Left ventricle myocardium inferior (tissue), 1 donor: Measurements from ENCODE around the gene GFI1. TPM values are rescaled to one million over a fixed set of nuclear protein-coding genes. Genes with fewer than 3 reads are reported as not detected.
"Not testable (repeated sequence)": the region's sequence is repeated elsewhere in the genome, so short reads cannot be mapped to it uniquely, and the experiment has no call there.

Experiments
- DNase-seq: peaks from one replicate; pipeline ENCODE4 v3.0.0-alpha.2; 2020
- H3K27ac ChIP-seq: fragments of 200-600 bp; replicated peaks from 2 replicates; pipeline ENCODE4 v1.8.0; 2021
- H3K27me3 ChIP-seq: fragments of 200-600 bp; 2 replicates; pipeline ENCODE4 v1.8.0; 2021; ENCODE audit warnings: low read depth
- H3K36me3 ChIP-seq: fragments of 200-600 bp; 2 replicates; pipeline ENCODE4 v1.8.0; 2021
- H3K4me1 ChIP-seq: fragments of 200-600 bp; 2 replicates; pipeline ENCODE4 v1.8.0; 2021
- H3K4me3 ChIP-seq: fragments of 200-600 bp; 2 replicates; pipeline ENCODE4 v1.8.0; 2021; ENCODE audit warnings: mild to moderate bottlenecking, moderate library complexity
- H3K9me3 ChIP-seq: fragments of 200-600 bp; replicated peaks from 2 replicates; pipeline ENCODE4 v1.8.0; 2021
- CTCF ChIP-seq: fragments of 200-600 bp; IDR thresholded peaks from 2 replicates; pipeline ENCODE4 v1.8.0; 2021; ENCODE audit warnings: antibody characterized with exemption, mild to moderate bottlenecking, borderline replicate concordance
- intact Hi-C: fragments of 100-400 bp; cut with micrococcal nuclease; formaldehyde crosslinking; loops from one replicate; pipeline ENCODE4 v1.11.0; 2022
- long read RNA-seq: library from polyadenylated mRNA; unstranded; transcript quantifications from one replicate; pipeline ENCODE4 v2.0.0, GENCODE V29; 2021
- total RNA-seq: library from RNA; stranded (reverse); fragmentation: NEBNext Ultra II Directional; extraction: Animal tissue kit (Norgen Biotek cat#: 25700); gene quantifications from one replicate; pipeline ENCODE4 v1.2.1, GENCODE V29; 2021
- donor health status: DM: no; HTN: yes; CAD: no; lungs with severe emphysema.

The GFI1 gene
- total RNA-seq: 0.25 TPM
- long read RNA-seq, partial matches to known transcripts: 0 of 1 reads
- long read RNA-seq, other reads (novel, unspliced or antisense): 0 of 1 reads

- intact Hi-C loops: no loop called here
- Histone ChIP-seq H3K36me3 (no peaks in the 10 kb centered on the region), H3K27ac (no peak within 1 kb of the TSS), H3K4me1 (peaks cover 55% of the 10 kb centered on the region), H3K27me3 (peaks cover 83% of the 10 kb centered on the region), H3K9me3 (no peaks in the 10 kb centered on the region), H3K4me3 (peak within 1 kb of the TSS; percentile 69)
- no peak for TF ChIP-seq CTCF
- DNase-seq: peak; percentile 29
Measured at GRCh38 chr1:92486251-92487077, at the start of gene GFI1. Gene GFI1 (minus strand): TSS chr1:92486925. CDS start chr1:92483487, 3,438 bp downstream.

GRCh38 chr1:92532371-92532770 is 45.6 kb upstream of the GFI1 start:
- H3K9me3 ChIP-seq, H3K27me3 ChIP-seq, H3K36me3 ChIP-seq, DNase-seq, H3K4me3 ChIP-seq, H3K4me1 ChIP-seq, H3K27ac ChIP-seq, intact Hi-C loops: not testable (repeated sequence)

DNA sequence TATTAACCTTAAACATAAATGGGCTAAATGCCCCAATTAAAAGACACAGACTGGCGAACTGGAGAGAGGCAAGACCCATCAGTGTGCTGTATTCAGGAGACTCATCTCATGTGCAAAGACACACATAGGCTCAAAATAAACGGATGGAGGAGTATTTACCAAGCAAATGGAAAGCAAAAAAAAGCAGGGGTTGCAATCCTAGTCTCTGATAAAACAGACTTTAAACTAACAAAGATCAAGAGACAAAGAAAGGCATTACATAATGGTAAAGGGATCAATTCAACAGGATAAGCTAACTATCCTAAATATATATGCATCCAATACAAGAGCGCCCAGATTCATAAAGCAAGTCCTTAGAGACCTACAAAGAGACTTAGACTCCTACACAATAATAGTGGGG is 45.2 kb upstream of the GFI1 start:
- H3K36me3 ChIP-seq, H3K4me3 ChIP-seq, H3K4me1 ChIP-seq, H3K9me3 ChIP-seq, H3K27me3 ChIP-seq, DNase-seq, H3K27ac ChIP-seq, intact Hi-C loops: not testable (repeated sequence)

- H3K9me3 ChIP-seq: no peaks in the 10 kb centered on the region
- TF ChIP-seq CTCF: no peak
- intact Hi-C loops: no loop called here
- H3K27me3 ChIP-seq: no peaks in the 10 kb centered on the region
- H3K4me3 ChIP-seq: no peak overlapping the region
- H3K36me3 ChIP-seq: peaks cover 3% of the 10 kb centered on the region
- H3K27ac ChIP-seq: no peak overlapping the region
- no peaks in the 10 kb centered on the region for H3K4me1 ChIP-seq
- DNase-seq: no peak
Measured at GRCh38 chr1:92527670-92528069, 40.9 kb upstream of the GFI1 start.

DNA sequence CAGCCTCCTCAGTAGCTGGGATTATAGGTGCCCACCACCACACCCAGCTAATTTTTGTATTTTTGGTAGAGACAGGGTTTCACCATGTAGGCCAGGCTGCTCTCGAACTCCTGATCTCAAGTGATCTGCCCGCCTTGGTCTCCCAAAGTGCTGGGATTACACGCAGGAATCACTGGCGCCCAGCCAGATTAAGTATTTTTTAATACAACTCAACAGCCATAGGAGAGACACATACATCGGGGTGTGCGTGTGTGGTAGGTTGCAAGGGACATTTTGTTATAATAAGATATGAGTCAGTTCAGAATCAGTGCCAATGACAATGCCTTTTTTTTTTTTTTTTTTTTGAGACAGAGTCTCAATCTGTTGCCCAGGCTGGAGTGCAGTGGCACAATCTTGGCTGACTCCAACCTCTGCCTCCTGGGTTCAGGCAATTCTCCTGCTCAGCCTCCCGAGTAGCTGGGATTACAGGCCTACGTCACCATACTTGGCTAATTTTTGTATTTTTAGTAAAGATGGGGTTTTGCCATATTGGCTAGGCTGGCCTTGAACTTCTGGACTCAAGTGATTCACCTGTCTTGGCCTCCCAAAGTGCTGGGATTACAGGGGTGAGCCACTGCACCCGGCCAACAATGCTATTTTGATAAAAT is 38.3 kb upstream of the GFI1 start:
- H3K27me3 ChIP-seq, DNase-seq, H3K36me3 ChIP-seq, H3K4me3 ChIP-seq, intact Hi-C loops, H3K4me1 ChIP-seq, H3K9me3 ChIP-seq, H3K27ac ChIP-seq: not testable (repeated sequence)

GRCh38 chr1:92519043-92519442 is 32.3 kb upstream of the GFI1 start:
- Histone ChIP-seq H3K27ac (no peak overlapping the region), H3K4me3 (no peak overlapping the region), H3K4me1 (no peaks in the 10 kb centered on the region), H3K9me3 (no peaks in the 10 kb centered on the region), H3K36me3 (peaks cover 4% of the 10 kb centered on the region), H3K27me3 (no peaks in the 10 kb centered on the region)
- no peak for DNase-seq
- intact Hi-C loops: no loop called here
- TF ChIP-seq CTCF: no peak

GRCh38 chr1:92516574-92516973 is 29.8 kb upstream of the GFI1 start:
- Histone ChIP-seq H3K27me3 (no peaks in the 10 kb centered on the region), H3K9me3 (no peaks in the 10 kb centered on the region), H3K4me3 (no peak overlapping the region), H3K27ac (no peak overlapping the region), H3K36me3 (peaks cover 11% of the 10 kb centered on the region), H3K4me1 (no peaks in the 10 kb centered on the region)
- intact Hi-C loops: no loop called here
- no peak for TF ChIP-seq CTCF
- DNase-seq: no peak
